ENCODE results near the gene ST6GALNAC6.

DNA sequence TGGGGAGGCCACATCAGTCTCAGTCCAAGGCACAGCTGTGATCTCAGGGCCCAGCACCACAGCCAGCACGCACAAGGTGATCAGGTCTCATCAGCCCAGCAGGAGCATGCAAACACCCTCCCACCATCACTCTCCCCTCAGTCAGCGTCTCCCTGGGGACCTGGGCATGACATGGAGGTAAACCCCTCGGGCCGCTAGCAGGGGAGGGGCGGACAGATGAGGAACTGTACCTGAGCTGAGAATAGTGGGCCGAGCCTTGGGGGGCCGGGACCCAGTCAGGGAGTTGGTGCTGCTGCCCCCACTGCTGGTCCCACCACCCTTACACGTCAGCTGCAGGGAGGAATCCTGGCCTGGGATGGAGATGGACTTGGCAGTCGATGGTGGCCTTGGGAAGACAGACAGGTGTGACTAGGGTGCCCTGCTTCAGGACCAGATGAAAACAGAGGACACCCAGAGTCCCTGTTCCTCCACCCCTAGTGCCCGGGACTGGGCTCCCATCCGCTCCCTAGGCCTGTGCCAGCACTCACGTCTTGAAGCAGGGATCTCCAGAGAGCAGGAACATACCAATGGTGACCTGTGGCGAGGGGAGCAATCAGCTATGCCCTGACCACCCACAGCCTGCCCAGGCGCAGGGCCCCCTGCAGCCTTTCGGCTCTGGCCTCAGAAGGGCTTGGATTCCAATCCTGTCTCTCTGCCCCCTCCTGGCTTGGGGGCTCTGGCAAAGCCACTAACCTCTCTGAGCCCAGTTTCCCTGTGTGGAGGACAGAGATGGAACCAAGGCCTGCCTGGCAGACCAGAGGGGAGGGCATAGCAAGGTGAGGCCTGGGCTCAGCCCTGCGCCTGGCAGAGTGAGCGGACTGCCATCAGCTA lies 48.7 kb upstream of the ST6GALNAC6 start:
- TF ChIP-seq TAF1 (conservative IDR thresholded peaks at IDR 0.05) (no peak), SP1 (IDR thresholded peaks at IDR 0.05) (no peak)
- TF ChIP-seq, protein P1, sequence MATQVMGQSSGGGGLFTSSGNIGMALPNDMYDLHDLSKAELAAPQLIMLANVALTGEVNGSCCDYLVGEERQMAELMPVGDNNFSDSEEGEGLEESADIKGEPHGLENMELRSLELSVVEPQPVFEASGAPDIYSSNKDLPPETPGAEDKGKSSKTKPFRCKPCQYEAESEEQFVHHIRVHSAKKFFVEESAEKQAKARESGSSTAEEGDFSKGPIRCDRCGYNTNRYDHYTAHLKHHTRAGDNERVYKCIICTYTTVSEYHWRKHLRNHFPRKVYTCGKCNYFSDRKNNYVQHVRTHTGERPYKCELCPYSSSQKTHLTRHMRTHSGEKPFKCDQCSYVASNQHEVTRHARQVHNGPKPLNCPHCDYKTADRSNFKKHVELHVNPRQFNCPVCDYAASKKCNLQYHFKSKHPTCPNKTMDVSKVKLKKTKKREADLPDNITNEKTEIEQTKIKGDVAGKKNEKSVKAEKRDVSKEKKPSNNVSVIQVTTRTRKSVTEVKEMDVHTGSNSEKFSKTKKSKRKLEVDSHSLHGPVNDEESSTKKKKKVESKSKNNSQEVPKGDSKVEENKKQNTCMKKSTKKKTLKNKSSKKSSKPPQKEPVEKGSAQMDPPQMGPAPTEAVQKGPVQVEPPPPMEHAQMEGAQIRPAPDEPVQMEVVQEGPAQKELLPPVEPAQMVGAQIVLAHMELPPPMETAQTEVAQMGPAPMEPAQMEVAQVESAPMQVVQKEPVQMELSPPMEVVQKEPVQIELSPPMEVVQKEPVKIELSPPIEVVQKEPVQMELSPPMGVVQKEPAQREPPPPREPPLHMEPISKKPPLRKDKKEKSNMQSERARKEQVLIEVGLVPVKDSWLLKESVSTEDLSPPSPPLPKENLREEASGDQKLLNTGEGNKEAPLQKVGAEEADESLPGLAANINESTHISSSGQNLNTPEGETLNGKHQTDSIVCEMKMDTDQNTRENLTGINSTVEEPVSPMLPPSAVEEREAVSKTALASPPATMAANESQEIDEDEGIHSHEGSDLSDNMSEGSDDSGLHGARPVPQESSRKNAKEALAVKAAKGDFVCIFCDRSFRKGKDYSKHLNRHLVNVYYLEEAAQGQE (IDR thresholded peaks at IDR 0.05) = no peak
- TF ChIP-seq, protein P2, sequence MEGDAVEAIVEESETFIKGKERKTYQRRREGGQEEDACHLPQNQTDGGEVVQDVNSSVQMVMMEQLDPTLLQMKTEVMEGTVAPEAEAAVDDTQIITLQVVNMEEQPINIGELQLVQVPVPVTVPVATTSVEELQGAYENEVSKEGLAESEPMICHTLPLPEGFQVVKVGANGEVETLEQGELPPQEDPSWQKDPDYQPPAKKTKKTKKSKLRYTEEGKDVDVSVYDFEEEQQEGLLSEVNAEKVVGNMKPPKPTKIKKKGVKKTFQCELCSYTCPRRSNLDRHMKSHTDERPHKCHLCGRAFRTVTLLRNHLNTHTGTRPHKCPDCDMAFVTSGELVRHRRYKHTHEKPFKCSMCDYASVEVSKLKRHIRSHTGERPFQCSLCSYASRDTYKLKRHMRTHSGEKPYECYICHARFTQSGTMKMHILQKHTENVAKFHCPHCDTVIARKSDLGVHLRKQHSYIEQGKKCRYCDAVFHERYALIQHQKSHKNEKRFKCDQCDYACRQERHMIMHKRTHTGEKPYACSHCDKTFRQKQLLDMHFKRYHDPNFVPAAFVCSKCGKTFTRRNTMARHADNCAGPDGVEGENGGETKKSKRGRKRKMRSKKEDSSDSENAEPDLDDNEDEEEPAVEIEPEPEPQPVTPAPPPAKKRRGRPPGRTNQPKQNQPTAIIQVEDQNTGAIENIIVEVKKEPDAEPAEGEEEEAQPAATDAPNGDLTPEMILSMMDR (IDR thresholded peaks at IDR 0.05; ENCODE audit: low read depth, low read length, missing input control) = no peak
